Breast epithelium (tissue), 3 donors: Measurements from ENCODE around the gene KLHL3.

Experiments used
- POLR2A ChIP-seq: fragments of 450-650 bp; IDR thresholded peaks from one replicate; pipeline ENCODE4 v1.6.1; 2016; ENCODE audit warnings: antibody characterized with exemption, mild to moderate bottlenecking, moderate library complexity
- TF ChIP-seq, protein P1 (sequence below), 3 donors: fragments of 450-650 bp; IDR thresholded peaks; one replicate each; pipeline ENCODE4 v1.5.1; 2016 to 2017; ENCODE audit warnings: antibody characterized with exemption in 3 of 3, mild to moderate bottlenecking in 3 of 3, moderate library complexity in 3 of 3

DNA sequence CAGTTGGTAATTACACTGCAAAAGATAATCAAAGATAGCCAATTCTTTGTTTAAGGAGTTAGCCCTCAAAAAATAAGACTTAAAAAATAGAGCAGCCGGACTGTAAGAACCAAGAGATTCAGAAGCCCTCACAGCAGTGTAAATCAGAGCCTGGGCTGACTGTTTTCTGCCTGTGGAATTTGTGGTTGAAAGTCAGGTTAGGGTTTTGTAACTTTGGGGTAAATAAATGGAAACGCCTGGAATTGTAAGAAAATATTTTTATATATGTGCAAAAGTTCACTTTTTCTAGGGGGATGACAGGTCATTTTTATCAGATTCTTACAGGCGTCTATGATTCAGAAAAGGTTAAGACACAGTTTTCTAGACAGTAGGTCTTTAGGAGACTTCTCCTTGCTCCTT, 35.6 kb downstream of the KLHL3 start:
- TF ChIP-seq, protein P1, sequence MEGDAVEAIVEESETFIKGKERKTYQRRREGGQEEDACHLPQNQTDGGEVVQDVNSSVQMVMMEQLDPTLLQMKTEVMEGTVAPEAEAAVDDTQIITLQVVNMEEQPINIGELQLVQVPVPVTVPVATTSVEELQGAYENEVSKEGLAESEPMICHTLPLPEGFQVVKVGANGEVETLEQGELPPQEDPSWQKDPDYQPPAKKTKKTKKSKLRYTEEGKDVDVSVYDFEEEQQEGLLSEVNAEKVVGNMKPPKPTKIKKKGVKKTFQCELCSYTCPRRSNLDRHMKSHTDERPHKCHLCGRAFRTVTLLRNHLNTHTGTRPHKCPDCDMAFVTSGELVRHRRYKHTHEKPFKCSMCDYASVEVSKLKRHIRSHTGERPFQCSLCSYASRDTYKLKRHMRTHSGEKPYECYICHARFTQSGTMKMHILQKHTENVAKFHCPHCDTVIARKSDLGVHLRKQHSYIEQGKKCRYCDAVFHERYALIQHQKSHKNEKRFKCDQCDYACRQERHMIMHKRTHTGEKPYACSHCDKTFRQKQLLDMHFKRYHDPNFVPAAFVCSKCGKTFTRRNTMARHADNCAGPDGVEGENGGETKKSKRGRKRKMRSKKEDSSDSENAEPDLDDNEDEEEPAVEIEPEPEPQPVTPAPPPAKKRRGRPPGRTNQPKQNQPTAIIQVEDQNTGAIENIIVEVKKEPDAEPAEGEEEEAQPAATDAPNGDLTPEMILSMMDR (IDR thresholded peaks at IDR 0.05), result no peak
- TF ChIP-seq POLR2A, result no peak
